Measurements from ENCODE around the gene APOL4.

Gene APOL4

DNA sequence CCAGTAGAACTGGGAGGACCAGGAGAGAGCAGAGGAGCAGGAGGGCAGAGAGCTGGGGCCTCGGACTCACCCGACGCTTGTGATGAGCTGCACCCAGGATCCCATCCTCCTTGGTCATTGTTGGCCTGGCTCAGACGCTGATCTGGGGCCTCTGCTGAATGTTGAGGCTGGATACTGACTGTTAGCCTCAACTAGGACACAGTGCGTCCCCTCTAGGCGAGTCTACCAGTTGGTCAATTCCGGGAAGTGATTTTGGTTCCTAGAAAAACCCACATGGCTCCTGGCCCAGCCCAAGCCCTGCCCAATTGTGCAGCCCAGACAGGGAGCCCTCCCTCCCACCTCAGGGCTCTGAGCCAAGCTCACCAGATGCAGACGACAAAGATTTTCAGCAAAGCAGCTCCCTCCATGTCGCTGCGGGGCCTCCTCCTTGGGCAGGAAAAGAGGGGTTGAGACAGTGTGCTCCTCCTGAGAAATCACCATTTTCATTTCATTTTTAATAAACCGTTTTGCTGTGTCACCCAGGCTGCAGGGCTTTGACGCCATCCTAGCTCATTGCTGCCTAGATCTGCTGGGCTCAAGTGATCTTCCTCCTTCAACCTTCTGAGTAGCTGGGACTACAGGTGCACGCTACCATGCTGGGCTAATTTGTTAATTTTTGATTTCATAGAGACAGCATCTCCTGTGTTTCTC, at the start of gene APOL4:
Gene APOL4 (minus strand): TSS at position 180 of the 690 bp plus-strand sequence. CDS start 75 bp downstream, at position 105.
- no peak for DNase-seq (ENCODE audit: low spot score)

DNA sequence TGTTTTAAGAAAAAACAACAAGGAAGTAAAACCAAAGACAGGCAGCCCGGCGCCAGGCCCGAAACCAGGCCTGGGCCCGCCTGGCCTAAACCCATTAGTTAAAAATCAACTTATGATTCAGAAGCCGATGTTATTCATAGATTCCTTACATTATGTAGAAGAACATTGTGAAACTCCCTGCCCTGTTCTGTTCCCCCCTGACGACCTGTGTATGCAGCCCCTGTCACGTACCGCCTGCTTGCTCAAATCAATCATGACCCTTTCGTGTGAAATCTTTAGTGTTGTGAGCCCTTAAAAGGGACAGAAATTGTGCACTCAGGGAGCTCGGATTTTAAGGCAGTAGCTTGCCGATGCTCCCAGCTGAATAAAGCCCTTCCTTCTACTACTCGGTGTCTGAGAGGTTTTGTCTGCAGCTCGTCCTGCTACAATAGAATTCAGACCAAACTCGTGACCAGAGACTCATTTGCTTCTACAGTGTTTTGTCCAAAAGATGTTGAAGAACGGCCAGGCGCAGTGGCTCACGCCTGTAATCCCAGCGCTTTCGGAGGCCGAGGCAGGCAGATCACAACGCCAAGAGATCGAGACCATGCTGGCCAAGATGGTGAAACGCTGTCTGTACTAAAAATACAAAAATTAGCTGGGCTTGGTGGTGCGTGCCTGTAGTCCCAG, 48.8 kb upstream of the APOL4 start:
- DNase-seq (ENCODE audit: low spot score), result peak; percentile 74

GRCh38 chr22:36249160-36249559, 47.6 kb upstream of the APOL4 start:
- DNase-seq (ENCODE audit: low spot score), result no peak

DNA sequence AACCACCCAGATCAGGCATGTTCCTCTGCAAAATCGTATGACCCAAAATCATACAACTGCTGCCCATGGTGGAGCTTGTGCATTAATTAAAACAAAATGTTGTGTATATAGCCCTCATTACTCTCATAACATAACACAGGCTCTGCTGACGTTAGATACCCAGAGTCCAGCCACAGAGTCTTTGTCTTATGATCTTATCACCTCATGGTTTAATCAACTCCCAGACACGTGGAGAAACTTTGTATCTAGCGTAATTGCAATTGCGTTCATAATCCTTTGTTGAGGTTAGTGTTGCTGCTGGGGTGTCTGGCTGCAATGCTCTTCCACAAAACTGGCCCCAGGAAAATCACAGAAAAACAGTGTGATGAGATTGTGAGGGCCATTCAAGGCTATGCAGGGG, 46.3 kb upstream of the APOL4 start:
- no peak for DNase-seq (ENCODE audit: low spot score)

- DNase-seq (ENCODE audit: low spot score), result no peak
Measured at GRCh38 chr22:36246718-36247117, 45.1 kb upstream of the APOL4 start.

GRCh38 chr22:36245805-36246356, 44.3 kb upstream of the APOL4 start:
- no peak for DNase-seq (ENCODE audit: low spot score)

GRCh38 chr22:36244522-36245391, 43.1 kb upstream of the APOL4 start:
- DNase-seq (ENCODE audit: low spot score), result no peak

GRCh38 chr22:36243986-36244385, 42.4 kb upstream of the APOL4 start:
- DNase-seq (ENCODE audit: low spot score), result no peak

- DNase-seq (ENCODE audit: low spot score), result peak; percentile 95
Measured at GRCh38 chr22:36239401-36240171, 38.0 kb upstream of the APOL4 start, which contains the start of gene APOL2. Gene APOL2, minus strand, starts transcription at chr22:36239527. Its CDS starts 6,365 bp downstream, at chr22:36233162.

DNA sequence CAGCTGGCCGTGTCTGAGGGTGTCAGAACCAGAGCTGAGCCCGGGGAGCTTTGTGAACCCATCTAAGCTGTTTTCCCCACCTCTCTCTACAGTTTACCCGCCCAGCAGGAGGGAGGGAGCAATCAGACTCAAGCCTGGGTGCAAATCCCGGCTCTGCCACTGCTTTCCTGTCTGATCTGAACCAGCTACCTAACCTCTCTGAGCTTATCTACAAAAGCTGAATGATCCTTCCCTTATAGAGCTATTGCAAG, 37.5 kb upstream of the APOL4 start:
- no peak for DNase-seq (ENCODE audit: low spot score)

- DNase-seq (ENCODE audit: low spot score), result no peak
Measured at GRCh38 chr22:36238373-36239149, 37.0 kb upstream of the APOL4 start.

GRCh38 chr22:36237462-36238372, 36.1 kb upstream of the APOL4 start:
- DNase-seq (ENCODE audit: low spot score), result peak; percentile 38

GRCh38 chr22:36236388-36237319, 35.0 kb upstream of the APOL4 start:
- DNase-seq (ENCODE audit: low spot score), result no peak

DNA sequence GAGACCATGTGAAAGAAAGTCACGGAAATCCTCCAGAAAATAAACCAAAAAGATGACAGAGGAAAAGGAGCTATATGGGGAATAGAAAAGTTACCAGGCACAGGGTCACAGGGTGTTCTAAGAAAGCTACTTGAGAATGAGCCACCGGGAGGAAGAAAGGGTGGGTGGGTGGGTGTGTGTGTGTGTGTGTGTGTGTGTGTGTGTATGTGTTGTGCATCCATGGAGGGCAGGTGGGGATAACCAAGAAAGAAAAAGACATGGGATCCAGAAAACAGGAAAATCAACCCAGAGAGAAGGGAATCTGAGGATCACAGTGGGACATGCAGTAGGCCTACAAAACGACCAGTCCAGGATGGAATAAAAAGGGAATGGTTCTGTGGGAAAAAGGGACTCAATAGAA, 34.0 kb upstream of the APOL4 start:
- no peak for DNase-seq (ENCODE audit: low spot score)

- no peak for DNase-seq (ENCODE audit: low spot score)
Measured at GRCh38 chr22:36234919-36235318, 33.3 kb upstream of the APOL4 start.

DNA sequence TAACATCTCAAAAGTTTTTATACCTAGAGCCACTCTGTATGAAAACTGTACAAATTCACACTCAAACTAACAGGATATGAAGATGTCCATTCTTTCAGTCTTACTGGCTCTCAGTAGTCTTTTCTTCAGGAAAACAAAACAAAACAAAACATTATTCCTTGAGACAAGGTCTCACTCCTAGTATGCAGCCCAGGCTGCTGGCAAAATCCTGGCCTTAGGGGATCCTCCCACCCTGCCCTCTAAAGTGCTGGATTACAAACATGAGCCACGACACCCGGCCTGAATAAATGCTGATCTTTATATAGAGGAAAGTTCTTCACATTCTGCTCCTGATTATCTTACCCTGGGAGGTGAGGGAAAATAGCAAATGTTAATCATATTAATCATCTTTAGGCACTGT, 32.6 kb upstream of the APOL4 start:
- no peak for DNase-seq (ENCODE audit: low spot score)

DNA sequence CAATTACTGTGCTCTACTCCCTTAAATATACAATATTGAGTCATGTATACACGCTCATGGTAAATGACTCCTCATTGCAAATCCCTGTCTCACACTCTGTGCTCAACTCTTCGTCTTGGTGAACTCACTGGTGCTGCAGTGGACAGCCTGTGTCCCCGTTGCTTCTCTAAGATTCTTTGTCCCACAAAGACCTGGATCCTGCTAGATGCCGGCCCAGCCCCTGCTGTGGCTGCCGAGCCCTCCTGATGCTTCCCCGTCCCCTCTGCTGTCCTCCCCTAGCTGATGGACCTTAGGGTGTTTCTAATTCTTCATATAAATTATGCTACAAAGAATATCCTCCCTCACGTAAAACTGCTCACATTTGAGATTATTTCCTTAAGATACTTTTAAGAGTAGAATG, 32.2 kb upstream of the APOL4 start:
- DNase-seq (ENCODE audit: low spot score), result no peak

DNA sequence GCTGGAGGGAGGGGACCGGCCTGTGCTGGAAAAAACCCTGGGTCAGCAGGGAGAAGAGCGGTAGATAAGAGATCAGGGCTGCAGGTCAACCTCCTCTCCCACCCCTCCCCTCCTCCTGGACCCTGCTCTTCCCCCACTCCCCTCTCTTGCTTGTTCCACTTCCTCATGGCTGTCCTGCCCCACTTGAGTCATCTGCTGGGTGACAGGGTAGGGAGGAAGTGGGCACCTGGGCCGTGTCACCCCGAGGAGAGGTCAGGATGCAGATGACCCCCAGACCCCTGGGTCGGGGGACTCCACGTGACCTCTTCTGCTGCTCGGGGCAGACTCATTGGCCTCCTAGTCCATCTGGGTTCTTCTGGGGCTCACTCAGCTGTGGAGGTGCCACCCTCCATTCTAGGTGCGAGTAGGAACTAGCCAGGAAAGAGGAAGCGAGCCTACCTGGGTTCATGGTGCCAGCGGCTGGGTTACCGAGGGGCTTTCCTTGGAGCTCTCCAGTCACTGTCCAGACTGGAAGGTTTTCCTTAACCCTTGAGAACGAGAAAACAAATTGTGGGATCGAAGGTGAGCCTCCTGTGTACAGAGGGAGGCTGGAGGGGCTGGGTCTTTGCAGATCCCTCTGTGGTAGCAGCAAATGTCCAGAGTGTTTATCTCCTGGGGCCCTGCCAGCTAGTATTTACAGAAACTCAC, 31.2 kb upstream of the APOL4 start:
- DNase-seq (ENCODE audit: low spot score), result no peak

Data from kidney tubule cell (primary cell).